Fibroblast of lung (primary cell): Measurements from ENCODE around the gene ATF6B. TPM values are rescaled to one million over a fixed set of nuclear protein-coding genes. Genes with fewer than 3 reads are reported as not detected.

Source experiments
- DNase-seq, 2 donors: peaks; one replicate each; pipeline versions ENCODE4 v3.0.0 to v3.0.0-alpha.2; 2010; ENCODE audit warnings: low read depth in 2 of 2
- H2AFZ ChIP-seq: 2 replicates; pipeline ENCODE4 v1.5.1; 2012; ENCODE audit warnings: low read length, control low read depth, inconsistent platforms
- H3K27ac ChIP-seq: 2 replicates; pipeline ENCODE4 v1.5.1; 2011; ENCODE audit warnings: low read length, control low read depth; ENCODE audit not compliant: insufficient read depth
- H3K27me3 ChIP-seq: 2 replicates; pipeline ENCODE4 v1.5.1; 2011; ENCODE audit warnings: mild to moderate bottlenecking, low read length; ENCODE audit not compliant: control insufficient read depth, insufficient read depth
- H3K36me3 ChIP-seq: 2 replicates; pipeline ENCODE4 v1.5.1; 2011; ENCODE audit warnings: low read length; ENCODE audit not compliant: control insufficient read depth, insufficient read depth
- H3K4me1 ChIP-seq: 2 replicates; pipeline ENCODE4 v1.5.1; 2011; ENCODE audit warnings: low read length; ENCODE audit not compliant: control insufficient read depth, insufficient read depth; ENCODE audit errors: extremely low read depth
- H3K4me2 ChIP-seq: 2 replicates; pipeline ENCODE4 v1.5.1; 2011; ENCODE audit warnings: low read length, control low read depth; ENCODE audit not compliant: insufficient read depth; ENCODE audit errors: extremely low read depth
- H3K4me3 ChIP-seq, 4 experiments: fragments of 200-600 bp in 1 of 4; sonication (generic) in 1 of 4; replicated peaks in 1 of 4; 2 replicates each; pipeline ENCODE4 v1.5.1; 2011 to 2016; ENCODE audit warnings: low read length in 4 of 4, low read depth in 3 of 4, mild to moderate bottlenecking in 3 of 4, control low read depth in 2 of 4, inconsistent platforms in 1 of 4, mixed read lengths in 1 of 4; ENCODE audit not compliant: insufficient read depth in 1 of 4; ENCODE audit errors: control extremely low read depth in 1 of 4
- H3K79me2 ChIP-seq: 2 replicates; pipeline ENCODE4 v1.5.1; 2012; ENCODE audit warnings: mild to moderate bottlenecking, low read length, inconsistent platforms; ENCODE audit not compliant: control insufficient read depth, insufficient read depth
- H3K9ac ChIP-seq: 2 replicates; pipeline ENCODE4 v1.5.1; 2011; ENCODE audit warnings: mild to moderate bottlenecking, low read length, control low read depth; ENCODE audit not compliant: insufficient read depth
- H3K9me3 ChIP-seq: 2 replicates; pipeline ENCODE4 v1.5.1; 2012; ENCODE audit warnings: low read depth, low read length; ENCODE audit not compliant: control insufficient read depth, insufficient read depth
- H4K20me1 ChIP-seq: 2 replicates; pipeline ENCODE4 v1.5.1; 2011; ENCODE audit warnings: low read length; ENCODE audit not compliant: control insufficient read depth, insufficient read depth; ENCODE audit errors: extremely low read depth
- CTCF ChIP-seq, 2 donors: IDR thresholded peaks in 1 of 2; conservative IDR thresholded peaks in 1 of 2; 1 replicate in 1 of 2; 2 replicates in 1 of 2; pipeline ENCODE4 v1.5.1; 2011 to 2012; ENCODE audit warnings: low read length in 2 of 2, control low read depth in 1 of 2, inconsistent platforms in 1 of 2, low read depth in 1 of 2, mild to moderate bottlenecking in 1 of 2
- EZH2 ChIP-seq: IDR thresholded peaks from 2 replicates; pipeline ENCODE4 v1.5.1; 2012; ENCODE audit warnings: low read length, control low read depth, mild to moderate bottlenecking; ENCODE audit errors: missing control alignments
- polyA plus RNA-seq, 2 donors: library from polyadenylated mRNA; depleted of rRNA in 1 of 2; stranded (reverse) in 1 of 2; unstranded in 1 of 2; fragments of >200 nt; gene quantifications; 2 replicates each; pipeline ENCODE4 v1.2.1, GENCODE V29; 2011 to 2012; ENCODE audit warnings: missing spikeins in 1 of 2
- total RNA-seq: library from RNA; depleted of rRNA; stranded (reverse); fragments of >200 nt; gene quantifications from 2 replicates; pipeline ENCODE4 v1.2.1, GENCODE V29; 2014

Gene ATF6B
- total and polyA plus RNA-seq, 2 donors (not counting 1 experiment from before 2014, with no cell fraction given), result 15.7 to 36.2 TPM

DNA sequence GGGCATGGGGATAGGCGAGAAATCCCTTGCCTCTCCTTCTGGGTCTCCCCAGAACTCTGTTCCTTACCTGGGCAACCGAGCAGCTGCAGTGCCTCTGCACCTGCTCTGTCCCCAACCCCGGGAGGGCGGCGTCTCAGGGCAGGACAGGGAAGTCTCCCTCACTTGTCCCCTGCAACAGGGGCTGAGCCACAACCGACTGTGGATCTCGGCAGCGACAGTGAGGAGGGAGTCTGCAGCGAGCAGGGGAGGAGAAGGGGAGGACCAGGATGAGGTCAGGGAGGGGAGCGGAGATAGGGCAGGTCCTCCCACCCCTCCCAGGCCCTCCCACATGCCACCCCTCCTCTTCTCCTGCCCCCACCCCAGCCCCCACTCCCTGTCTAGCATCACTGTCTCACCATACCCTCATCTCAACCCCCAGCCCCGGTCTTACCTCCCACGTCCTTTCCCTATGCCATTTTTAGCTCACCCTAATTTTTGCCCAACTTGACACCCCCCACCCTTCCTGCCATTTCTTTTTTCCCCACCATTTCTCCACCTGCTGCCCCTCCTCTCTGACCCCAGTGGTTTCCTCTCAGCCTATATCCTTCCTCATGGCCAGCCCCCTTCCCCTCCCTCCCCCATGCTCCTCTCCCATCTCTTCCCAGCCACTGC, 18.8 kb downstream of the ATF6B start, which contains the start of gene TNXB:
Gene TNXB, minus strand, starts transcription at position 225 of the 651 bp plus-strand sequence. CDS start 11,140 bp downstream, outside the sequence.
- Histone ChIP-seq H3K4me1 (peaks cover 40% of the 10 kb centered on the region), H3K4me3 (peak within 1 kb of the TSS in 3 of 4 experiments; percentile 13 to 68 (median 56)), H3K27me3 (peaks cover 7% of the 10 kb centered on the region), H3K4me2 (peak within 1 kb of the TSS; percentile 91), H3K9me3 (no peaks in the 10 kb centered on the region), H4K20me1 (no peaks in the 10 kb centered on the region), H3K36me3 (peaks cover 2% of the 10 kb centered on the region), H3K79me2 (no peaks in the 10 kb centered on the region), H2AFZ (no peak within 1 kb of the TSS), H3K9ac (peak within 1 kb of the TSS; percentile 51), H3K27ac (peak within 1 kb of the TSS; percentile 69)
- TF ChIP-seq EZH2 (no peak), CTCF (conservative IDR thresholded peaks at IDR 0.05 in 1 of 2, IDR thresholded peaks at IDR 0.05 in 1 of 2; ENCODE audit: low read depth in 1 of 2, low read length in 2 of 2) (no peak)
- DNase-seq, result no peak

- H2AFZ ChIP-seq, result no peak overlapping the region
- H3K9me3 ChIP-seq, result no peaks in the 10 kb centered on the region
- H4K20me1 ChIP-seq, result no peaks in the 10 kb centered on the region
- H3K79me2 ChIP-seq, result no peaks in the 10 kb centered on the region
- H3K27me3 ChIP-seq, result peaks cover 7% of the 10 kb centered on the region
- peak overlapping the region; percentile 91 for H3K4me2 ChIP-seq
- H3K36me3 ChIP-seq, result peaks cover 2% of the 10 kb centered on the region
- peak overlapping the region; percentile 69 for H3K27ac ChIP-seq
- no peak for DNase-seq
- H3K4me3 ChIP-seq, result peak overlapping the region in 3 of 4 experiments; percentile 13 to 68 (median 56)
- peaks cover 40% of the 10 kb centered on the region for H3K4me1 ChIP-seq
- no peak for TF ChIP-seq EZH2
- TF ChIP-seq CTCF (conservative IDR thresholded peaks at IDR 0.05 in 1 of 2, IDR thresholded peaks at IDR 0.05 in 1 of 2; ENCODE audit: low read depth in 1 of 2, low read length in 2 of 2), result no peak
- peak overlapping the region; percentile 51 for H3K9ac ChIP-seq
Measured at GRCh38 chr6:32108727-32109113, 19.3 kb downstream of the ATF6B start.

GRCh38 chr6:32108094-32108627, 19.9 kb downstream of the ATF6B start:
- H3K4me1 ChIP-seq, result peaks cover 34% of the 10 kb centered on the region
- peak overlapping the region; percentile 91 for H3K4me2 ChIP-seq
- peak overlapping the region in 3 of 4 experiments; percentile 13 to 68 (median 56) for H3K4me3 ChIP-seq
- no peaks in the 10 kb centered on the region for H3K79me2 ChIP-seq
- peak overlapping the region; percentile 51 for H3K9ac ChIP-seq
- H2AFZ ChIP-seq, result no peak overlapping the region
- no peaks in the 10 kb centered on the region for H3K9me3 ChIP-seq
- H3K27me3 ChIP-seq, result peaks cover 7% of the 10 kb centered on the region
- H3K27ac ChIP-seq, result peak overlapping the region; percentile 69
- no peak for TF ChIP-seq CTCF (conservative IDR thresholded peaks at IDR 0.05 in 1 of 2, IDR thresholded peaks at IDR 0.05 in 1 of 2; ENCODE audit: low read depth in 1 of 2, low read length in 2 of 2)
- peak; percentile 21 for TF ChIP-seq EZH2
- no peaks in the 10 kb centered on the region for H3K36me3 ChIP-seq
- no peaks in the 10 kb centered on the region for H4K20me1 ChIP-seq
- DNase-seq, result peak in 1 of 2 donors; percentile 57
